HepG2 (cell line): ENCODE results near the gene XAF1. TPM values are rescaled to one million over a fixed set of nuclear protein-coding genes. Genes with fewer than 3 reads are reported as not detected.
A peak's percentile ranks its signal among the peaks of the same experiment; 100 is the strongest.

ENCODE experiments used
- ETV5 ChIP-seq: IDR thresholded peaks from 2 replicates; pipeline ENCODE4 v1.6.1; 2018; ENCODE audit warnings: missing biosample characterization, missing genetic modification reagents, inconsistent platforms, borderline replicate concordance
- RBM39 ChIP-seq: fragments of 200-400 bp; formaldehyde crosslinking; IDR thresholded peaks from one replicate; pipeline ENCODE4 v1.6.1; 2018; ENCODE audit warnings: antibody characterized with exemption, mild to moderate bottlenecking, low read depth, low read length; ENCODE audit not compliant: poor library complexity, severe bottlenecking
- SAFB2 ChIP-seq: sonication (generic); formaldehyde crosslinking; IDR thresholded peaks from 2 replicates; pipeline ENCODE4 v1.5.1; 2020; ENCODE audit warnings: missing genetic modification reagents, low read depth, mild to moderate bottlenecking, borderline replicate concordance
- TMF1 ChIP-seq: sonication (generic); formaldehyde crosslinking; IDR thresholded peaks from 2 replicates; pipeline ENCODE4 v1.8.1; 2022; ENCODE audit warnings: low read depth, missing genetic modification reagents
- ZC3H4 ChIP-seq: sonication (generic); formaldehyde crosslinking; IDR thresholded peaks from 2 replicates; pipeline ENCODE4 v1.4.0; 2020; ENCODE audit warnings: missing genetic modification reagents, borderline replicate concordance
- ZFP1 ChIP-seq: IDR thresholded peaks from 2 replicates; pipeline ENCODE4 v1.6.1; 2016
- ZFP91 ChIP-seq: sonication (generic); formaldehyde crosslinking; IDR thresholded peaks from 2 replicates; pipeline ENCODE4 v1.9.0; 2022; ENCODE audit warnings: missing genetic modification reagents, mild to moderate bottlenecking, borderline replicate concordance
- ZFX ChIP-seq: sonication (generic); formaldehyde crosslinking; IDR thresholded peaks from 2 replicates; pipeline ENCODE4 v1.4.0; 2020; ENCODE audit warnings: mild to moderate bottlenecking, low read depth, missing genetic modification reagents, moderate library complexity
- ZNF263 ChIP-seq: sonication (generic); formaldehyde crosslinking; IDR thresholded peaks from 2 replicates; pipeline ENCODE4 v1.4.0; 2020; ENCODE audit warnings: missing genetic modification reagents
- ZNF274 ChIP-seq: sonication (generic); formaldehyde crosslinking; IDR thresholded peaks from 2 replicates; pipeline ENCODE4 v1.5.1; 2020; ENCODE audit warnings: mild to moderate bottlenecking, missing genetic modification reagents
- ZNF329 ChIP-seq: sonication (generic); formaldehyde crosslinking; IDR thresholded peaks from 2 replicates; pipeline ENCODE4 v1.9.0; 2021; ENCODE audit warnings: low read depth, mild to moderate bottlenecking, missing genetic modification reagents
- ZNF513 ChIP-seq: sonication (generic); formaldehyde crosslinking; conservative IDR thresholded peaks from 2 replicates; pipeline ENCODE4 v1.5.0; 2020; ENCODE audit warnings: missing genetic modification reagents
- ZNF749 ChIP-seq: sonication (generic); formaldehyde crosslinking; IDR thresholded peaks from 2 replicates; pipeline ENCODE4 v1.8.0; 2022; ENCODE audit warnings: mild to moderate bottlenecking, missing genetic modification reagents, moderate library complexity, borderline replicate concordance
- ZNF772 ChIP-seq: sonication (generic); formaldehyde crosslinking; IDR thresholded peaks from 2 replicates; pipeline ENCODE4 v1.5.0; 2020; ENCODE audit warnings: mild to moderate bottlenecking, missing genetic modification reagents
- polyA plus RNA-seq, 8 experiments: library from polyadenylated mRNA; depleted of rRNA in 3 of 8; stranded (reverse) in 7 of 8; unstranded in 1 of 8; fragments of >200 nt; fragmentation: Illumina TruSeq in 4 of 8; extraction: Trizol in 4 of 8; gene quantifications; 2 replicates each; pipeline versions ENCODE4 v1.2.1 to v1.2.3, GENCODE V29; 2011 to 2016; ENCODE audit warnings: low read depth in 4 of 8, missing spikeins in 1 of 8, mixed read lengths in 1 of 8; ENCODE audit not compliant: insufficient read depth in 1 of 8
- total RNA-seq, 5 experiments: library from RNA; depleted of rRNA; stranded (reverse); fragments of >200 nt; fragmentation: Illumina TruSeq; extraction: Trizol; gene quantifications; 2 replicates each; pipeline ENCODE4 v1.2.3, GENCODE V29; 2016; ENCODE audit warnings: low read depth in 1 of 5
- TF ChIP-seq, protein P1 (sequence below): sonication (generic); formaldehyde crosslinking; IDR thresholded peaks from 2 replicates; pipeline ENCODE4 v1.4.0; 2020; ENCODE audit warnings: missing genetic modification reagents, borderline replicate concordance
- TF ChIP-seq, protein P2 (sequence below): sonication (generic); formaldehyde crosslinking; conservative IDR thresholded peaks from 2 replicates; pipeline ENCODE4 v1.4.0; 2020; ENCODE audit warnings: missing genetic modification reagents
- TF ChIP-seq, protein P3 (sequence below): sonication (generic); formaldehyde crosslinking; IDR thresholded peaks from 2 replicates; pipeline ENCODE4 v1.4.0; 2020; ENCODE audit warnings: missing genetic modification reagents, mild to moderate bottlenecking, borderline replicate concordance

The XAF1 gene
- total and polyA plus RNA-seq, 2 of the 13 experiments (the other 11 are each of a cell fraction or from before 2014, with no cell fraction given), result 1.2 to 2.4 TPM

GRCh38 chr17:6712058-6712853, 43.6 kb upstream of the XAF1 start (continued):
- TF ChIP-seq, protein P1, sequence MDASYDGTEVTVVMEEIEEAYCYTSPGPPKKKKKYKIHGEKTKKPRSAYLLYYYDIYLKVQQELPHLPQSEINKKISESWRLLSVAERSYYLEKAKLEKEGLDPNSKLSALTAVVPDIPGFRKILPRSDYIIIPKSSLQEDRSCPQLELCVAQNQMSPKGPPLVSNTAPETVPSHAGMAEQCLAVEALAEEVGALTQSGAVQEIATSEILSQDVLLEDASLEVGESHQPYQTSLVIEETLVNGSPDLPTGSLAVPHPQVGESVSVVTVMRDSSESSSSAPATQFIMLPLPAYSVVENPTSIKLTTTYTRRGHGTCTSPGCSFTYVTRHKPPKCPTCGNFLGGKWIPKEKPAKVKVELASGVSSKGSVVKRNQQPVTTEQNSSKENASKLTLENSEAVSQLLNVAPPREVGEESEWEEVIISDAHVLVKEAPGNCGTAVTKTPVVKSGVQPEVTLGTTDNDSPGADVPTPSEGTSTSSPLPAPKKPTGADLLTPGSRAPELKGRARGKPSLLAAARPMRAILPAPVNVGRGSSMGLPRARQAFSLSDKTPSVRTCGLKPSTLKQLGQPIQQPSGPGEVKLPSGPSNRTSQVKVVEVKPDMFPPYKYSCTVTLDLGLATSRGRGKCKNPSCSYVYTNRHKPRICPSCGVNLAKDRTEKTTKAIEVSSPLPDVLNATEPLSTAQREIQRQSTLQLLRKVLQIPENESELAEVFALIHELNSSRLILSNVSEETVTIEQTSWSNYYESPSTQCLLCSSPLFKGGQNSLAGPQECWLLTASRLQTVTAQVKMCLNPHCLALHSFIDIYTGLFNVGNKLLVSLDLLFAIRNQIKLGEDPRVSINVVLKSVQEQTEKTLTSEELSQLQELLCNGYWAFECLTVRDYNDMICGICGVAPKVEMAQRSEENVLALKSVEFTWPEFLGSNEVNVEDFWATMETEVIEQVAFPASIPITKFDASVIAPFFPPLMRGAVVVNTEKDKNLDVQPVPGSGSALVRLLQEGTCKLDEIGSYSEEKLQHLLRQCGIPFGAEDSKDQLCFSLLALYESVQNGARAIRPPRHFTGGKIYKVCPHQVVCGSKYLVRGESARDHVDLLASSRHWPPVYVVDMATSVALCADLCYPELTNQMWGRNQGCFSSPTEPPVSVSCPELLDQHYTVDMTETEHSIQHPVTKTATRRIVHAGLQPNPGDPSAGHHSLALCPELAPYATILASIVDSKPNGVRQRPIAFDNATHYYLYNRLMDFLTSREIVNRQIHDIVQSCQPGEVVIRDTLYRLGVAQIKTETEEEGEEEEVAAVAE (CRISPR knock-in tag), result 0 out of 2 replicates have a peak, but pooled peaks have one; percentile 48
- TF ChIP-seq RBM39 (no peak), ZFP91 (CRISPR knock-in tag) (peak; percentile 7), SAFB2 (CRISPR knock-in tag) (no peak), ZNF329 (CRISPR knock-in tag) (no peak), TMF1 (CRISPR knock-in tag) (0 out of 2 replicates have a peak, but pooled peaks have one; percentile 39), ZNF263 (CRISPR knock-in tag) (peak; percentile 21; the same call in 1 of the 2 replicates), ETV5 (0 out of 2 replicates have a peak, but pooled peaks have one; percentile 9), ZNF274 (CRISPR knock-in tag) (no peak), ZNF513 (CRISPR knock-in tag) (no peak), ZFP1 (CRISPR knock-in tag) (no peak), ZFX (CRISPR knock-in tag) (peak; percentile 68), ZNF772 (CRISPR knock-in tag) (0 out of 2 replicates have a peak, but pooled peaks have one; percentile 33), ZNF749 (CRISPR knock-in tag) (0 out of 2 replicates have a peak, but pooled peaks have one; percentile 82), ZC3H4 (peak; percentile 87)
- TF ChIP-seq, protein P2, sequence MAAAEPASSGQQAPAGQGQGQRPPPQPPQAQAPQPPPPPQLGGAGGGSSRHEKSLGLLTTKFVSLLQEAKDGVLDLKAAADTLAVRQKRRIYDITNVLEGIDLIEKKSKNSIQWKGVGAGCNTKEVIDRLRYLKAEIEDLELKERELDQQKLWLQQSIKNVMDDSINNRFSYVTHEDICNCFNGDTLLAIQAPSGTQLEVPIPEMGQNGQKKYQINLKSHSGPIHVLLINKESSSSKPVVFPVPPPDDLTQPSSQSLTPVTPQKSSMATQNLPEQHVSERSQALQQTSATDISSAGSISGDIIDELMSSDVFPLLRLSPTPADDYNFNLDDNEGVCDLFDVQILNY (CRISPR knock-in tag), result no peak
- TF ChIP-seq, protein P3, sequence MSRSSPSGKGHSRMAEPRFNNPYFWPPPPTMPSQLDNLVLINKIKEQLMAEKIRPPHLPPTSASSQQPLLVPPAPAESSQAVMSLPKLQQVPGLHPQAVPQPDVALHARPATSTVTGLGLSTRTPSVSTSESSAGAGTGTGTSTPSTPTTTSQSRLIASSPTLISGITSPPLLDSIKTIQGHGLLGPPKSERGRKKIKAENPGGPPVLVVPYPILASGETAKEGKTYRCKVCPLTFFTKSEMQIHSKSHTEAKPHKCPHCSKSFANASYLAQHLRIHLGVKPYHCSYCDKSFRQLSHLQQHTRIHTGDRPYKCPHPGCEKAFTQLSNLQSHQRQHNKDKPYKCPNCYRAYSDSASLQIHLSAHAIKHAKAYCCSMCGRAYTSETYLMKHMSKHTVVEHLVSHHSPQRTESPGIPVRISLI (CRISPR knock-in tag), result no peak
